Colon (tissue), 2 donors: ENCODE measurements around the gene LEUTX.
"Not testable (repeated sequence)": the region's sequence is repeated elsewhere in the genome, so short reads cannot be mapped to it uniquely, and the experiment has no call there.

ENCODE experiments used
- FAIRE-seq: peaks from 2 replicates; lab custom pipeline; 2012; peaks lifted over from hg19 to GRCh38; lab: Jason Lieb, UNC
- donor health status: control.
- donor health status: control.

Gene LEUTX

GRCh38 chr19:39778763-39779162 is at the start of gene LEUTX:
Gene LEUTX, plus strand, starts transcription at chr19:39778854. Its CDS starts 67 bp downstream, at chr19:39778921.
- FAIRE-seq, result no peak

GRCh38 chr19:39729594-39729993 is 49.1 kb upstream of the LEUTX start:
- FAIRE-seq, result no peak

GRCh38 chr19:39731685-39732084 is 47.0 kb upstream of the LEUTX start:
- FAIRE-seq, result no peak

- FAIRE-seq, result no peak
Measured at GRCh38 chr19:39733841-39734240, 44.8 kb upstream of the LEUTX start.

- no peak for FAIRE-seq
Measured at GRCh38 chr19:39735688-39736087, 43.0 kb upstream of the LEUTX start.

- no peak for FAIRE-seq
Measured at GRCh38 chr19:39736088-39736487, 42.6 kb upstream of the LEUTX start.

- no peak for FAIRE-seq
Measured at GRCh38 chr19:39737351-39737750, 41.3 kb upstream of the LEUTX start.

GRCh38 chr19:39737891-39738290 is 40.8 kb upstream of the LEUTX start, which contains the start of gene CLC:
Gene CLC, minus strand, starts transcription at chr19:39738029. Its CDS starts 77 bp downstream, at chr19:39737952.
- FAIRE-seq, result no peak

- no peak for FAIRE-seq
Measured at GRCh38 chr19:39738814-39739213, 39.8 kb upstream of the LEUTX start.

- FAIRE-seq, result no peak
Measured at GRCh38 chr19:39740395-39740794, 38.3 kb upstream of the LEUTX start.

- no peak for FAIRE-seq
Measured at GRCh38 chr19:39745643-39746042, 33.0 kb upstream of the LEUTX start.

GRCh38 chr19:39746836-39747529 is 31.7 kb upstream of the LEUTX start:
- no peak for FAIRE-seq

- no peak for FAIRE-seq
Measured at GRCh38 chr19:39749981-39750380, 28.7 kb upstream of the LEUTX start.

- no peak for FAIRE-seq
Measured at GRCh38 chr19:39752390-39752789, 26.3 kb upstream of the LEUTX start.

- no peak for FAIRE-seq
Measured at GRCh38 chr19:39752795-39753194, 25.9 kb upstream of the LEUTX start.

- FAIRE-seq, result no peak
Measured at GRCh38 chr19:39754544-39754943, 24.1 kb upstream of the LEUTX start.

GRCh38 chr19:39754971-39755370 is 23.7 kb upstream of the LEUTX start:
- FAIRE-seq, result no peak

GRCh38 chr19:39759457-39760184 is 19.0 kb upstream of the LEUTX start:
- no peak for FAIRE-seq

GRCh38 chr19:39761851-39762250 is 16.8 kb upstream of the LEUTX start:
- not testable (repeated sequence) for FAIRE-seq

GRCh38 chr19:39765091-39766076 is 13.3 kb upstream of the LEUTX start:
- no peak for FAIRE-seq

GRCh38 chr19:39768334-39768733 is 10.3 kb upstream of the LEUTX start:
- FAIRE-seq, result no peak

GRCh38 chr19:39768786-39769185 is 9.9 kb upstream of the LEUTX start:
- no peak for FAIRE-seq
